ENCODE data around the gene ARHGEF10L.

DNA sequence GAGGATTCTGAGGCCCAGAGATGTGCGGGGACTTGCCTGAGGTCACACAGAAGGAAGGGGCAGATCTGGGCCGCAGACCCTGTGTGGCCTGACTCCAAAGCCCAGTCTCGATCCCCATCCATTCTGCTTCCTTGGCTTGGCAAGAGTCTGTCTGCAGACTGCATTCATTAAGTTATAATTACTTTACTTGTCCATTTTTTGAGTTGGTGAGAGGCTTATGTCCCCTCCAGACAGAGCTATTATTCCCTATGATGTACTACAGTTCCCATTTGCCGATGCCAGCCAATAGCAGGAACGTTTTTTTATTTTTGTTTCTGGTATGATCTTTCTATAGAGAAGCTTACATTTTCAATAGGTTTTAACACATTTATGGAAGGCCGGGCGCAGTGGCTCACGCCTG lies 101.5 kb downstream of the ARHGEF10L start:
- TF ChIP-seq, protein P1, sequence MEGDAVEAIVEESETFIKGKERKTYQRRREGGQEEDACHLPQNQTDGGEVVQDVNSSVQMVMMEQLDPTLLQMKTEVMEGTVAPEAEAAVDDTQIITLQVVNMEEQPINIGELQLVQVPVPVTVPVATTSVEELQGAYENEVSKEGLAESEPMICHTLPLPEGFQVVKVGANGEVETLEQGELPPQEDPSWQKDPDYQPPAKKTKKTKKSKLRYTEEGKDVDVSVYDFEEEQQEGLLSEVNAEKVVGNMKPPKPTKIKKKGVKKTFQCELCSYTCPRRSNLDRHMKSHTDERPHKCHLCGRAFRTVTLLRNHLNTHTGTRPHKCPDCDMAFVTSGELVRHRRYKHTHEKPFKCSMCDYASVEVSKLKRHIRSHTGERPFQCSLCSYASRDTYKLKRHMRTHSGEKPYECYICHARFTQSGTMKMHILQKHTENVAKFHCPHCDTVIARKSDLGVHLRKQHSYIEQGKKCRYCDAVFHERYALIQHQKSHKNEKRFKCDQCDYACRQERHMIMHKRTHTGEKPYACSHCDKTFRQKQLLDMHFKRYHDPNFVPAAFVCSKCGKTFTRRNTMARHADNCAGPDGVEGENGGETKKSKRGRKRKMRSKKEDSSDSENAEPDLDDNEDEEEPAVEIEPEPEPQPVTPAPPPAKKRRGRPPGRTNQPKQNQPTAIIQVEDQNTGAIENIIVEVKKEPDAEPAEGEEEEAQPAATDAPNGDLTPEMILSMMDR (optimal IDR thresholded peaks at IDR 0.05 in 1 of 3, IDR thresholded peaks at IDR 0.05 in 1 of 3, conservative IDR thresholded peaks at IDR 0.05 in 1 of 3; ENCODE audit: extremely low read depth in 1 of 3, insufficient read depth in 2 of 3, low read length in 3 of 3) = no peak
- TF ChIP-seq EZH2 (IDR thresholded peaks at IDR 0.05; ENCODE audit: low read length) = no peak

Measured in keratinocyte (primary cell).